Effector memory CD8-positive, alpha-beta T cell (primary cell): ENCODE data around the gene ABCC4.

Experiments
- ATAC-seq: fragments of 150-1000 bp; cut with Tn5 transposase; replicated peaks from 2 replicates; pipeline ENCODE4 v1.10.0; 2021; ENCODE audit warnings: mild to moderate bottlenecking, moderate library complexity
- DNase-seq, 3 experiments: peaks; one replicate each; pipeline ENCODE4 v3.0.0; 2021
- H3K27ac Mint-ChIP-seq, 2 donors: one replicate each; pipeline ENCODE4 v1.8.0; 2022; ENCODE audit warnings: mild to moderate bottlenecking in 2 of 2, mixed read lengths in 2 of 2, moderate library complexity in 2 of 2
- H3K27me3 Mint-ChIP-seq, 2 donors: one replicate each; pipeline ENCODE4 v1.8.0; 2022; ENCODE audit warnings: mixed read lengths in 2 of 2
- H3K36me3 Mint-ChIP-seq: one replicate; pipeline ENCODE4 v1.8.0; 2022; ENCODE audit warnings: mild to moderate bottlenecking, moderate library complexity, mixed read lengths; ENCODE audit not compliant: insufficient read depth
- H3K4me1 Mint-ChIP-seq, 2 donors: one replicate each; pipeline ENCODE4 v1.8.0; 2022; ENCODE audit warnings: low read depth in 2 of 2, mixed read lengths in 2 of 2
- H3K4me3 Mint-ChIP-seq, 2 donors: one replicate each; pipeline ENCODE4 v1.8.0; 2022; ENCODE audit warnings: mild to moderate bottlenecking in 2 of 2, mixed read lengths in 2 of 2, moderate library complexity in 2 of 2
- H3K9me3 Mint-ChIP-seq, 2 donors: one replicate each; pipeline ENCODE4 v1.8.0; 2022; ENCODE audit warnings: mixed read lengths in 2 of 2

ABCC4 gene

DNA sequence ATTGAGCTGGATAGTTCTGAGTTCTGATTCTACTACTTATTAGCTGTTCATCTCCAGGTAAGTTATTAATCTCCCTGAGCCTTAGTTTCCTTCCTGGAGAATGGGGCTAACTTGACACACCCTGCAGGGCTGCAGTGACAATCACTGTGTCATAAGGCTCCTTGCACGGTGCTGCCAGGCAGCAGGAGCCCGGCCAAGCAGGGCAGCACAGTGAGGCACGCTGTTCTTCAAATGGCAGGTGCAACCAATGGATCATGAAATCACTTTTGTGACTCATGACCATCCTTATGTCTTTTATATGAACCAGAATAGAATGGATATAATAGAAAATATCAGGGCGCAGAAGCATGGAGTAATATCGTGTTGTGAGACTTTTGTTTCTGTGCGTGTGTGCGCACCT, 242.6 kb downstream of the ABCC4 start:
- no peaks in the 10 kb centered on the region for H3K4me1 Mint-ChIP-seq
- H3K36me3 Mint-ChIP-seq: no peaks in the 10 kb centered on the region
- DNase-seq (no peak), ATAC-seq (no peak)
- no peak overlapping the region for H3K4me3 Mint-ChIP-seq
- no peaks in the 10 kb centered on the region for H3K9me3 Mint-ChIP-seq
- H3K27me3 Mint-ChIP-seq: no peaks in the 10 kb centered on the region
- no peak overlapping the region for H3K27ac Mint-ChIP-seq

DNA sequence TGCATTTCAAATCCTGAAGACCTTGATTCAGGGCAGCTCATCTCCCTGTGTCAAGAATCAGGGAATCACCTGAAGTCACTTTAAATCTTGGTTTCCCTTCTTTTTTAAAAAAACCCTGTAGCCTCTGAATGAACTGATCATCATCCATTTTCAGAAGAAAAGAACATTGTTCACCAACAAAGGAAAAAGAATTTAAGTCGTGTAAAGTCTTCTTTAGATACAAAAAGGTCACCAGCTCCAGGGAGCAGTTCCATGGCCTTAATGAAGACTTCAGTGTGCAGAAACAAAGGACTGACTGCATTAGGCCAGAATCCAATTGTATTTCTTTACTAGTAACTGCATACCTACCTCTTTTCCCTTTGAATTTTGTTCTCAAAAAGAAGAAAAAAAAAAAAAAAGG, 245.0 kb downstream of the ABCC4 start:
- H3K4me1 Mint-ChIP-seq: no peaks in the 10 kb centered on the region
- no peak overlapping the region for H3K4me3 Mint-ChIP-seq
- ATAC-seq (no peak), DNase-seq (no peak)
- H3K27me3 Mint-ChIP-seq: no peaks in the 10 kb centered on the region
- no peaks in the 10 kb centered on the region for H3K36me3 Mint-ChIP-seq
- no peak overlapping the region for H3K27ac Mint-ChIP-seq
- H3K9me3 Mint-ChIP-seq: no peaks in the 10 kb centered on the region

DNA sequence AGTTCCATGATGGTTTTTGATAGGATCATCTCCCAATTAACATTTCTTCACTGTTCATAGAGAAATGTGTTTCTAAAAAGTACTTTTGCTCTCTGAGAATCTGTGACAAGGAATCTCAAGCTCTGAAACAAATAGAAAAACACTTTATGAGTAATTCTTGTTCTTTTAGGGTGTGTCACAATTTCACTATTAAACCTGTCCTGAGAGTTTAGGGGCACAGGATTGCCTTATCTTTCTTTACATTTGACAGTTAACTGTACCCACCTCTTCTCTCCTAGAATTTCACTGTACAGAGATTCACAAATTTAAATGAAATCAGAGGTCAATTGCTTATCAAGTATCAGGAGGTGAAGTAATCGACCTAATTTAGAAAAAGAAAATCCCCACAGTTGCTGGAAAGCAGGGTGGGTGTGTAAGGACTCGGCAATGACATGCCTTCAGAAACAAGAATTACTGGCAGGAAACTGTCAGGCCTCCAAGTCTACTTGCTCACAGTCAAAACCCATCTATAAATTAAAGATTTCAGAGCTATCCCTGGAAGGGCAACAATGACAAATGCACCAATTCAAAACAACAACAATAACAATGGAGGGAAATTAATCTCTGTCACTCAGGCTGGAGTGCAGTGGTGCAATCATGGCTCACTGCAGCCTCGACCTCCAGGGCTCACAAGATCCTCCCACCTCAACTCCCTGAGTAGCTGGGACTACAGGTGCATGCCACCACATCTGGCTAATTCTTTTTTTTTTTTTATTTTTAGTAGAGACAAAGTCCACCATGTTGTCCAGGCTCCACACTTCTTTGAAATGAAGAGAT, 250.2 kb downstream of the ABCC4 start:
- no peak for DNase-seq
- H3K4me1 Mint-ChIP-seq: no peaks in the 10 kb centered on the region
- H3K27ac Mint-ChIP-seq: no peak overlapping the region
- no peaks in the 10 kb centered on the region for H3K27me3 Mint-ChIP-seq
- no peaks in the 10 kb centered on the region for H3K9me3 Mint-ChIP-seq
- no peak for ATAC-seq
- no peaks in the 10 kb centered on the region for H3K36me3 Mint-ChIP-seq
- no peak overlapping the region for H3K4me3 Mint-ChIP-seq

DNA sequence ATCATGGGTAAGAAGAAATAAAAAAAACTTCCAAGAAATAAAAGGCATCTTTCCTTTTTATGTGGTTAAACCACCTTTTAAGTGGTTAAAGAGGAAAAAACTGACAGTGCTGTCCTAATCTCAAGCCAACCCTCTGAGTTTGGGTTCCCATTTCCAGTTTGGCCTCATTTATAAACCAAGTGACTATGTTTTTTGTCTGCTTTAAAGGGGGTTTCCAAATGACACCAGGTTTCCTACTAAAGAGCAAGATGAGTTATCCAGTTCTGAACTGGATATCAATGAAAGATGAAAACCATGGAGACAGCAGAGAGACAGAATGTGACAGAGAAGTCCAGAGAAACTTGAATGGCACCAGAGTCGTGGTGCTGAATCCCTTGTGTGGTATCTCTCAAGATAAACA, 251.5 kb downstream of the ABCC4 start:
- ATAC-seq (no peak), DNase-seq (no peak)
- H3K9me3 Mint-ChIP-seq: no peaks in the 10 kb centered on the region
- H3K27me3 Mint-ChIP-seq: no peaks in the 10 kb centered on the region
- H3K36me3 Mint-ChIP-seq: no peaks in the 10 kb centered on the region
- no peaks in the 10 kb centered on the region for H3K4me1 Mint-ChIP-seq
- no peak overlapping the region for H3K4me3 Mint-ChIP-seq
- no peak overlapping the region for H3K27ac Mint-ChIP-seq

DNA sequence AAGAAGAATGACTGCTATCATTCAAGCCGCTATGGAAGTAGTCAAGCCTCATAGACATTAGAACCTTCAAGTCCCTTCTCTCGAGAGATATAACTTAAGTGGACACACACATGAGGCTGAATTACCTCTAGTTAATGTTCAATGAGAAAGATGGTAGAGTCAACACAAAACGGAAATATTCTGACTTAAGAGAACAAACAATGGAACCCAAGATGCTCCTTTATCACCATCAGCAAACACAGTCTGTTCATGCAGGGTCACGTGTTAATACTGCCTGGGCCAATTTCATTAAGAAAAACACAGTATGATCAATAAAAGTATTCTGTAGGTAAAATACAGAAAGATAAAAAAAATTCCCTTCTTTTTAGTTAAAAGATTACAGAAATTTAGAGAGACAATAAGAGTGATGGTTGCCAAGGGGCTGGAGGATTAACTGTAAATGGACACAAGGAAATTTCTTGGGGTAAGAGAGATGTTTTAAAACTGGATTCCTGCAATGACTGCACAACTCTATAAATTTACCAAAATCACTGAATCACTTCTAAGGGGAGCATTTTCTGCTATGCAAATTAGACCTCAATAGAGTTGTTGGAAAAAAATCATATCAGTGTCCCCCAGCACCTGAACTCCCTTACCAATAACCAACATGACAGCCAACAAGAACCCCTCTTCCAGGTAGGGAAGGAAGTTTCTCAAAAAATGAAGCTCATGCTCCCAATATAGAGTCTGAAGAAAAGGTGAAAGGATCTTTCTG, 256.6 kb downstream of the ABCC4 start:
- DNase-seq (no peak), ATAC-seq (no peak)
- no peaks in the 10 kb centered on the region for H3K4me1 Mint-ChIP-seq
- H3K27ac Mint-ChIP-seq: no peak overlapping the region
- no peaks in the 10 kb centered on the region for H3K27me3 Mint-ChIP-seq
- peaks cover 4% of the 10 kb centered on the region for H3K36me3 Mint-ChIP-seq
- H3K9me3 Mint-ChIP-seq: no peaks in the 10 kb centered on the region
- no peak overlapping the region for H3K4me3 Mint-ChIP-seq

DNA sequence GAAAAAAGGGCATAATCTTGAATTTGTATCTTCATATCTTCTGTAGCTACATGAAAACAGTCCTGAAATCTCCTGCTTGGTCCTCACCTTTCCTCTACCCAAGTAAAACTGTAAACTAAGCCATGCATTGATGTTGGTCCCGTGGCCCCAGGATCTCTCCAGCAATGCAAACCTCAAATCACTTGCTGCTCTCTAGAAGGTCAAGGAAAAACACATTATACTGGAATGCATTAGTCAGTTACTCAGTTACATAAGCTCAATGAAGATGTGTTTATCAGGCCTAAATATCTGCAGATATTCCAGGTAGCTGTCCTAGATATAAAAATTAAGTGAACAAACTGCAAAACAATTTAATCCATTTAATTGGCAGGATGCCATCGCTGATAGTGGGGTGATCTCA, 261.8 kb downstream of the ABCC4 start:
- H3K4me1 Mint-ChIP-seq: no peaks in the 10 kb centered on the region
- H3K27me3 Mint-ChIP-seq: no peaks in the 10 kb centered on the region
- H3K9me3 Mint-ChIP-seq: no peaks in the 10 kb centered on the region
- peaks cover 10% of the 10 kb centered on the region for H3K36me3 Mint-ChIP-seq
- no peak overlapping the region for H3K27ac Mint-ChIP-seq
- DNase-seq: no peak
- no peak for ATAC-seq
- no peak overlapping the region for H3K4me3 Mint-ChIP-seq

DNA sequence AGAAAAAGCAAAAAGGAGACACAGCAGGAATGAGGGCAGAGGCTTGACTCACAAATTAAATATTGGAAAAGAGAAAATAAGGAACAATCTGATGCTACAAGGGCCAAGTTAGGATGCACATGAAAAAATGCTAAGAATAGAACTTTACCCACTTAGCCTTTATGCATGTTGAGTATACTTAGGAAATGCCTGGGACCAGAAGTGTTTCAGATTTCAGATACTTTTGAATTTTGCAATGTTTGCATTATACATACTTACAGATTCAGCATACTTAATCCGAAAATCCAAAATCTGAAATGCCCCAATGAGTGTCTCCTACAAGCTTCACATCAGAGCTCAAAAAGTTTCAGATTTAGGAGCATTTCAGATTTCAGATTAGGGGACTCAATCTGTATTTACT, 262.3 kb downstream of the ABCC4 start:
- no peak for DNase-seq
- ATAC-seq: no peak
- no peak overlapping the region for H3K27ac Mint-ChIP-seq
- H3K36me3 Mint-ChIP-seq: peaks cover 10% of the 10 kb centered on the region
- no peaks in the 10 kb centered on the region for H3K9me3 Mint-ChIP-seq
- H3K4me3 Mint-ChIP-seq: no peak overlapping the region
- H3K4me1 Mint-ChIP-seq: no peaks in the 10 kb centered on the region
- no peaks in the 10 kb centered on the region for H3K27me3 Mint-ChIP-seq

DNA sequence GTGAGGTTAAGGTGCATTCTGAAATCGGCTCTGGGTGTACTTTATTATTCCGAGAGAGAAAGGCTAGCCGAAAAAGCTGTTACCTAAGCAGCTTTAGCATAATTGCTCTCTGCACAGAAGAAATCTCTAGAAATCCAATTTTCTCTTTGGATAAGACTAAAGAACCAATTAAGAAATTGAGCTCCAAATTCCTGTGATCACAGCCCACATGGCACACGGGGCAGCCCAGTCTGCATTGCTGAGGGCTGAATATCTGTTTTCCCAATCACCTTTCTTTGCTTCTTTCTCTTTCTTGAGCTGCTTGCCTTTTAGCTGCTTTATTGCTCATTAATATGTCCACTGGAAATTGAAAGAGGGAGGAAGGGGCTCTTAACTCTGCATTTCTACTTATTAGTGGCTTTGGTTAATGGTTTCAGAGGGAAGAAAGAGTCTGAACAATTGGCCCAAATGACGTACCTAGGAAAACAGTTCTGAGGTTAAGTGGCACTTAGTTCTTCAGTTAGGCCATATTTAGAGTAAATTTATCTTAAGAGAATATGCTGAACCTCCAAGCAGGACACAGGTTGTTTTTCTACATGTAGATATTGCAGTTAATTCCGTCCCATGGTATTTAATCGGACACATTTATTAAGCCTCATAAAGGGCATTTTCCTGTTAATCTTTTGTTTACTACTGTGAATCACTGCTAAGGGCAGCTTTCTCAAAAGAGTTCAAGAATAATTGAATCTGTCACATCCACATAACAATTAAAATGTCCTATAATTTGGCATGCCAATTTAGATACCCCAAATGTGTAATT, 265.7 kb downstream of the ABCC4 start:
- no peaks in the 10 kb centered on the region for H3K27me3 Mint-ChIP-seq
- H3K27ac Mint-ChIP-seq: no peak overlapping the region
- peaks cover 12% of the 10 kb centered on the region for H3K36me3 Mint-ChIP-seq
- no peaks in the 10 kb centered on the region for H3K4me1 Mint-ChIP-seq
- DNase-seq (no peak), ATAC-seq (no peak)
- H3K9me3 Mint-ChIP-seq: no peaks in the 10 kb centered on the region
- no peak overlapping the region for H3K4me3 Mint-ChIP-seq

DNA sequence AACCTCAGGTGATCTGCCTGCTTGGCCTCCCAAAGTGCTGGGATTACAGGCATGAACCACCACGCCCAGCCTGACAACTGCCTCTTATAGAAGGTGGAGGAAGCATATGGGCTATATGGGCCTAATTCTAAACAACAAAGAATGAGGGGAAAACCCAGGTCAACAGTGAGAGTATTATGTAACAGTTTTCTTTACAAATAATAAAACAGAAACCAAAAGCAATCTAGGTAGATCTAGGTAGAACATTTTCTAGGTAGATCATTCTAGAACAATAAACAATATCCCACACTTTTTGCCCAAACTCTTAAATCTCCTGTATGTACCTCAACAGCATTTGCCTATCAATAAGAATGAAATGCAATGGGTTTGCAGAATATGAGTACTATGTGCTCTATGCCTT, 267.4 kb downstream of the ABCC4 start:
- Mint-ChIP-seq H3K4me3 (no peak overlapping the region), H3K36me3 (peaks cover 12% of the 10 kb centered on the region), H3K4me1 (no peaks in the 10 kb centered on the region), H3K27me3 (no peaks in the 10 kb centered on the region), H3K9me3 (no peaks in the 10 kb centered on the region), H3K27ac (no peak overlapping the region)
- ATAC-seq (no peak), DNase-seq (no peak)

DNA sequence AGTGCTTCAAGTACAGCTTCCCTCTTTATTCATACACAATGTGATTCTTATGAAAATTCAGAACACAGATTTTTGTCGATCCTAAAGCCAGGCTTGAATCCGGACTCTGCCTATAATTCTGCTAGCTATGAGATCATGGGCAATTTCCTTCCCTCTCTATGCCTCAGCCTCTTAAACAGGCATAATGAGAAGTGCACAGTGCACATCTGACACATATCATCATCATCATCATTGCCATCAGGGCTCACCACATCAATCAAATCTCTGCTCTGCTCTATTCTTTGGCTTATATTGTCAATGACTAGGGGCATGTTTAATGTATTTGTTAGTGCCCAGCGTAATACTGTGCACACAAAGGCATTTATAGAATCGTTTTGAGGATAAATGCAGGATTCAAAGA, 269.1 kb downstream of the ABCC4 start:
- Mint-ChIP-seq H3K27ac (no peak overlapping the region), H3K4me3 (no peak overlapping the region), H3K9me3 (no peaks in the 10 kb centered on the region), H3K27me3 (no peaks in the 10 kb centered on the region), H3K36me3 (peaks cover 6% of the 10 kb centered on the region), H3K4me1 (no peaks in the 10 kb centered on the region)
- DNase-seq: no peak
- no peak for ATAC-seq

DNA sequence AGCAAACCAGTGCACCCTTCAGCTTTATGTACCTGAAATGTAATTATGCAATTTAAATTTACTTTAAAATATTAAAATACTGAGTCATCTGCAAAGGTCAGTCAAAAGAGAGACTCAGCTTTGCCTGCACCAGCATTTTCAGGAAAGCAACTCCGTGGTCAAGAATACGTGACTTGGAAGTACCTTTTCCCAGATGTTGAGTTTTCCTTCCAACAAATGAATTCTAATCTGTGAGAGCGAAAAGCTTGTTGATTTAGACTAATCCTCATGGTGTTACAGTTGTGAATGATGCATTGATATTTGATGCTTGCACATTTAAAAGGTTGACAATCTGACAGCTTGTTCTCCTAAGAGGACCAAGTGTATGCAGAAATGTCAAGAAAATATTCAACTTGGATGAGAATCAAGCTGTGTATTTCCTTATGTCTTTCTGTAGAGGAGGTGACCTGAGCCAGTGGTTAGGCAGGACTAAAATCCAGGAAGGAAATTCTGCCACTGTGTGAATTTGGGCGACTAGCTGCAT, 270.4 kb downstream of the ABCC4 start:
- Mint-ChIP-seq H3K4me1 (no peaks in the 10 kb centered on the region), H3K27me3 (no peaks in the 10 kb centered on the region), H3K9me3 (no peaks in the 10 kb centered on the region)

DNA sequence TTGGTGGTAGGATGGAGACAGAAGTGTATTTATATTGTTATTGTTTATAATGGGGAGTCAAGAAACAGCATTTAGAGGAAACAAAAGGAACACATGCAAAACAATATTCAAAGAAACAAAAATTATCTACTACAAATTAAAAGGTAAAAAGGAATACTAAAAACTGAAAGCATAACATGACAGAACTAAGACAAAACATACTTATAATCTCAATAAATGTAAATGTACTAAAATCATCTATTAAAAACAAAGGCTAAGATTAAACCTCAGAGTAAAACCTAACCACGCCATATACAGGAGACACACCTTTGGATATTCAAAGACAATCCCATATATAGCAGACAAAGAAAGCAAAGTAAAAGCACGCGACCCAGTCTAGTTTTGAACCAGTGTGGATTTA, 273.6 kb downstream of the ABCC4 start:
- Mint-ChIP-seq H3K4me3 (no peak overlapping the region), H3K9me3 (no peaks in the 10 kb centered on the region), H3K27me3 (no peaks in the 10 kb centered on the region), H3K36me3 (peaks cover 2% of the 10 kb centered on the region), H3K27ac (no peak overlapping the region), H3K4me1 (peaks cover 0 to 4% of the 10 kb centered on the region in 2 donors)
- DNase-seq (no peak), ATAC-seq (no peak)

More for the DNA sequence above, 270.4 kb downstream of the ABCC4 start:
- H3K4me3 Mint-ChIP-seq: no peak overlapping the region
- no peak for DNase-seq
- no peak for ATAC-seq
- peaks cover 6% of the 10 kb centered on the region for H3K36me3 Mint-ChIP-seq
- H3K27ac Mint-ChIP-seq: no peak overlapping the region

DNA sequence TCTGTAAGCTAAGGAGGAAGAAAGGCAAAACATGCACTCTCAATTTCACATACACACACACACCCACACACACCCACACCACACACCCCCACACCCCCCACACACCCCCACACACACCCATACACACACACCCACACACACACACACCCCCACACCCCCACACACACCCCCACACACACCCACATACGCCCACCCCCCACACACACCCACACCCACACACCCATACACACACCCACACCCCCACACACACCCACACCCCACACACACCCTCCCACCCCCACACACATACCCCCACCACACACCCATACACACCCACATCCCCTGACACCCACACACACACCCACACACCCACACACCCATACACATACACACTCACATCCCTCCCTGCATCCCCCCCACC, 276.1 kb downstream of the ABCC4 start:
- DNase-seq (no peak), ATAC-seq (no peak)
- H3K27ac Mint-ChIP-seq: no peak overlapping the region
- H3K27me3 Mint-ChIP-seq: no peaks in the 10 kb centered on the region
- peaks cover 0 to 4% of the 10 kb centered on the region in 2 donors for H3K4me1 Mint-ChIP-seq
- no peaks in the 10 kb centered on the region for H3K9me3 Mint-ChIP-seq
- no peak overlapping the region for H3K4me3 Mint-ChIP-seq
- H3K36me3 Mint-ChIP-seq: peaks cover 5% of the 10 kb centered on the region
